DMS53 treated with DMSO at 0.1 percent for 48 hours (cell line): ENCODE results near the gene MRPL14.
"Not testable (repeated sequence)": the region's sequence is repeated elsewhere in the genome, so short reads cannot be mapped to it uniquely, and the experiment has no call there.

ENCODE experiments used
- DNase-seq: peaks from one replicate; lab custom pipeline; 2025; ENCODE audit not compliant: unreplicated experiment; lab: John Stamatoyannopoulos, UW

The MRPL14 gene

DNA sequence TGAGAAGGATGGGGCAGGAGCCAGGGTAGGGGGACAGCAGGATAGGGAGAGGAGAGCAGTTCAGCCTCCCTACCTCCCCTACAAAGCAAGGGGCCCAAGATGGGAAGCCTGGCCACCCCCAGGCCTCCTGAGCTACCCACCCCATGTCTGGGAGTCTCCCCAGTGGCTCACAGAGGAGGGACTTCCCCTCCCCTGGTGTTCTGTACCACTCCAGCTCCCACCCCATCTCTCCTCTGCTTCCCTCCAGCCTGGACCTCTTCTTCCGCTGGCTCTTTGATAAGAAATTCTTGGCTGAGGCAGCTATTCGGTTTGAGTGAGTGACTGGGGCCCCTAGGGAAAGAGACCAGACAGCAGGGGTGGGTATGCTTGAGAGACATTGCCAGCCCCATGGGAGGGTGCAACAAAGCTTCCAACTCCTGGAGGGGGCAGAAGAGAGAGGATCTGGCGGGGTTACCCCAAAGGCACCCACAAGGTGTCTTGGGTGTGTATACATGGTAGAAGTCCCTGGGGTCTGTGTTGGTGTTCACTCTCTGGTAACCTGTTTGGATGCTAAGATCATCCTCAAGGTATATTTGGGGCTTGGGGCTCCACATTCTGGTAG is 23.2 kb upstream of the MRPL14 start:
- DNase-seq, result no peak

DNA sequence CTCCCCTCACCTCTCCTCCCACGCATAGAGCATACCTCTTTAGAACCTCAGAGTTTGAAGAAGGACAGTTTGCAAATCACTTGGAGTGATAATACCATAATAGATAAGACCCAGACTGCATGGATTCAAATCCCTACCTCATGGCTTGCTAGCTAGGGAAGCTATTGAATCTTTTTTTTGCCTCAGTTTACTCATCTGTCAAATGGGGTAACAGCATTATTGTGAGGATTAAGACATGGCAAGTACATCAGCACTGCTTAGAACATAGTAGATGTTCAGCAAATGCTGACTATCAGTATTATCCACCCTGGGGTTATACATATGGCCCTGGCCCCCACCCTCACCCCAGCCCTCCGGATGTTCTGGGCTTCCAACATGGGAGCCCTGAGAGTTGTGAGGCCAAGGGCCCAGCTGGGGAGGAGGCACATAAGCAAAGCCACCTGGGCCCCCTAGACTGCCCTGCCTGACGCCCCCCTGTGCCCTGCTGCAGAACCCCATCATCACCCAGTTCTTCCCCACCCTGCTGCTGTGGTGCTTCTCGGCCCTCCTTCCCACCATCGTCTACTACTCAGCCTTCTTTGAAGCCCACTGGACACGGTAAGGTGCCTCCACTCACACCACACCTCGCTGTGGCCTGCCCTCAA is 22.2 kb upstream of the MRPL14 start:
- DNase-seq, result no peak

DNA sequence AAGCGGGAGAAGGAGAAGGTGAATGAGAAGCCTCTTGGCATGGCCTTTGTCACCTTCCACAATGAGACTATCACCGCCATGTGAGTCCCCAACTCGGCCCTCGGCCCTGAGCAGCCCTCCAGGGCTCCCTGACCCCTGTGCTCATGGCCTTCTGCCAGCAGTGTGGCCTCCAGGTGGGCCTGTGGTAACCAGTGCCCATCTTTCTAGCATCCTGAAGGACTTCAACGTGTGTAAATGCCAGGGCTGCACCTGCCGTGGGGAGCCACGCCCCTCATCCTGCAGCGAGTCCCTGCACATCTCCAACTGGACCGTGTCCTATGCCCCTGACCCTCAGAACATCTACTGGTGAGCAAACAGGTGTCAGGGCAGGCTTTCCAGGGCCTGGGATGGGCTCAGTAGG is 21.1 kb upstream of the MRPL14 start:
- DNase-seq, result no peak

DNA sequence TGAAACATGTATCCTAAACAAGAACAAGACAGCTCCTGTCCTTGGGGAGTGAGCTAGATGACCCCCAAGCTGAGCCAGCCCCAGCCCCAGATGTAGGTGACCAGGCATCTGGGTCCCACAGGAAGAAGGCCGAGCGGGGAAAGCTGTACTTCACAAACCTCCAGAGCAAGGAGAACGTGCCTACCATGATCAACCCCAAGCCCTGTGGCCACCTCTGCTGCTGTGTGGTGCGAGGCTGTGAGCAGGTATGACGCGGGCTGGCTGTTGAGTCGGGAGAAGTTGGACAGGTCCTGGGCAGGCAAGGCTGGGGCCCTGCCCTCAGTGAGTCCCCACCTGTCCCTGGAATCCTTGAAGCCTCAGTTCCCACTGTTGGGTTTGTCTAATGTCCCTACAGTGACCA is 20.0 kb upstream of the MRPL14 start:
- DNase-seq, result no peak

DNA sequence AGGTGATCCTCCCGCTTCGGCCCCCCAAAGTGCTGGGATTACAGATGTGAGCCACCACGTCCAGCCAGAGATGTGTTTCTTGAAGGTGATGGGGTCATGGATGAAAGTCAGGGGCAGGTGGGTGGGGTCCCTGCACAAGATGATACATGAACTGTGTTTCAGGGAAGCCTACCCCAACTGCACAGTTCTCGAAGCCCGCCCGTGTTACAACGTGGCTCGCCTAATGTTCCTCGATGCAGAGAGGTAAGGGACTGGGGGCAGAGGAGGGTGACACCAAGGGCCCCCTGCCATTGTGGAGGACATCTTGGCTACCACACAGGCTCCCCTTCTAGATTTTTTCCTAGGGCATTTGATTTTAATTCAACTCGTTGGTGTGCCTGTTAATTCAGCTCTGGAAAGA is 19.4 kb upstream of the MRPL14 start:
- no peak for DNase-seq

DNA sequence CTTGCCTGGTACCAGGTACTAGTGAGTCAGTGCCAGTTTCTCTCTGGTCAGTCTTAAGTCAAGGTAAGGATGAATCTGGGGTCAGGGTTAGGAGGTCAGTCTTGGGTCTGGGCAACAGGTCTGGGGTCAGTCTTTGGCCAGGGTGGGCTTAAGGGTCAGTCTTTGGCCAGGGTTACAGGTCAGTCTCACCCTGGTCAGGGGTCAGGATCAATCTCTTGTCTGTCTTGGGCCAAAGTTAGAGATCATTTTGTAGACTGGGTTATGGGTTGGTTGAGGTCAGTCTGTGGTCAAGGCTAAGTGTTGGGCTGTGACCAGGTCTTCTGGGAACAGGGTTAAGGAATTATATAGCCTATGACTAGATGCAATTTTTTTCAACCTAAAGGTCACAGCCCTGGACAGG is 18.6 kb upstream of the MRPL14 start:
- DNase-seq, result no peak

DNA sequence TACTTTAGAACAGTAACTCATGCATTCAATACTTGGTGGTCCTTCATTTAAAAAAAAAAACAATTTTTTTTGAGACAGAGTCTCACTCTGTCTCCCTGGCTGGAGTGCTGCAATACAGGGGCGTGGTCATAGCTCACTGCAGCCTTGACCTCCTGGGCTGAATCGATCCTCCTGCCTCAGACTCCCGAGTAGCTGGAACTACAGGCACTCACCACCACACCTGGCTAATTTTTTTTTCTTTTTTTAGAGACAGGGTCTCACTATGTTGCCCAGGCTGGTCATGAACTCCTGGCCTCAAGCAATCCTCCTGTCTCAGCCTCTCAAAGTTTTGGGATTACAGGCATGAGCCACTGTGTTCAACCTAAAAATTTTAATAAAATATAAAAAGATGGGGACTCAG is 17.3 kb upstream of the MRPL14 start:
- DNase-seq, result not testable (repeated sequence)

DNA sequence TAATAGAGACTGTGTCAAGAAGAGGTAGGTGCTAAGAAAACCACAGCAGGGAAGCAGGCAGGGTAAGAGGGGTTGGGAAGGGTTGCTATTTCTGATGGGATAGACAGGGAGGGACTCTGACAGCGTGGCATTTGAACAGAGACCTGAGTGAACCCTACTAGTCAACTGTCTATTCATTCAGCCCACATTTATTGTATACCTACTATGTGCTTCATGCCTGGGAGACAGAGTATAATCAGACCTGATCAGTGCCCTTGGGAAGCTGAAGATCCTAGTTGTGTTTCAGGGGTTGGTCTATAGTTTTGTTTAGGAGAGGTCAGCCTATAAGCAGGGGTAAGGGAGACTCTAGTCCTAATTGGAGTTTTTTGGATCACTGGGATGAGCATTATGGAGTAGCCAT is 16.5 kb upstream of the MRPL14 start:
- no peak for DNase-seq

DNA sequence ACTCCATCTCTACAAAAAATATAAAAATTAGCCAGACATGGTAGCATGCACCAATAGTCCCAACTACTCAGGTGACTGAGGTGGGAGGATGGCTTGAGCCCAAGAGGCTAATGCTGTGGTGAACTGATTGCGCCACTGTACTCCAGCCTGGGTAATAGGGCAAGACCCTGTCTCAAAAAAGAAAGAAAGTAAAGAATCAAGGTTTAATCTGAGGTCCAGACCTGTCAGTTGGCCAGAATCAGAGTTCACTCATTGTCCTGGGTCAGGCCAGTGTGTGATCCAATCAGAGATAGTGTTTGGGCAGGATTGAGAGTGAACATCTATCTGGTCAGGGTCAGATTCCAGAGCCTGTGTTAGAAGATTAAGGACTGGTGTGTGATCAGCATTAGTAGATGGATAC is 15.6 kb upstream of the MRPL14 start:
- no peak for DNase-seq

DNA sequence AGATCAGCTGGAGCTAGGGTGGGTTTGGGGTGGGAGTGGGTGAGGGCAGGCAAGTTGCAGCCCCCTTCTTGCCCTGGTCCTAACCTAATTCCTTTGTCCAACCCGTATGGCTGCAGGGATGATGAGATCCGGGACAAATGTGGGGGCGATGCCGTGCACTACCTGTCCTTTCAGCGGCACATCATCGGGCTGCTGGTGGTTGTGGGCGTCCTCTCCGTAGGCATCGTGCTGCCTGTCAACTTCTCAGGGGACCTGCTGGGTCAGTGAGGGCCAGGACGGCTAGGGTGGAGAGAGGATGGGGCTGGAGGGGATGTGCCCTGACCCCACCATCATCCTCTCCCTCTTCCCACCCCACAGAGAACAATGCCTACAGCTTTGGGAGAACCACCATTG is 12.1 kb upstream of the MRPL14 start:
- DNase-seq, result no peak

DNA sequence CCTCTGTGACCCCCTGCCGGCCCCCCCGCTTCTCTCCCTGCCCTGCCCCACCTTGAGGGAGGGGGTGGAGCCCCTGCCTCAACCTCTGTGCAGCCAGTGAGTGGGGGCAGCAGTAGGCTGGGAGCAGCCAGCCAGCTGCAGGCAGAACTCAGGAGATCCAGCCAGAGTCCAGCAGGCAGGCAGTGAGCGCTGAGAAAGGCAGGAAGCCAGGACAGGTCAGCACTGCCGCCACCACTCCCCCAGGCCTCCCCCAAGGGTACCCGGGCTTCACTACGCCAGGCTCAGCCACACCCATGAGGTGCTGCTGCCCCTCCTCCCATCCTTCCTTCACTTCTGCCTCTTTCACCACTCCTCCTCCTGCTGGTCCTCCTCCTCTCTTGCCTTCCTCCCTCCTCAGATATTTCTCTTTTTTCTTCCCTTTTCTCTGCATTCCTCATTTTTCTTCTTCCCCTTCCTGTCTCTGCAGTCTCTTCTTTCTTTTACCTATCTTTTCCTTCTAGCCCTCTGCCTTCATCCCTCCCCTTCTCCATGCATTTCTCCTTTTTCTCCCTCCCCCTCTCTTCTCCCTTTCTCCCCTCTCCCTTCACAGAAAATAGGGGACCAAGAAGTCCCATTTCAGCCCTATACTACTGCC is 11.6 kb upstream of the MRPL14 start:
- DNase-seq, result no peak

DNA sequence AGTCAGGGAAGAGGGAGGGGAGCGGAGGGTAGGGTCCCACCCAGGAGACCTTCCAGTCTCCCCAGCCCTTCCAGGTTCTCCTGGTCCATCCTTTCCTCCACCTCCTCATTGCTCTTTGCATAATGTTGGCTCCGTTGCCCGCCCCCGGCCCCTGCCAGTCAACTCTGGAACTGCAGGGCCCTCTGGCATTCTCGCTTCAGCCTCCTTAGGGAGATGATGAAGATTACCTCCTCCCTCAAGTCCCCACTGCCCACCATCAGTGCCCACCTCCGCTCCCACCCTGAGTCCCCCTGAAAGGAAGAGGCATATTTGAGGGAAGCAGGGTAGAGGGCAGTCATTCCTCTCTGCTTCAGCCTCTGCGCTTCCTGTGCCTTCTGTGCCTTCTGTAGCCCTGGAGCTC is 8.6 kb upstream of the MRPL14 start:
- no peak for DNase-seq

DNA sequence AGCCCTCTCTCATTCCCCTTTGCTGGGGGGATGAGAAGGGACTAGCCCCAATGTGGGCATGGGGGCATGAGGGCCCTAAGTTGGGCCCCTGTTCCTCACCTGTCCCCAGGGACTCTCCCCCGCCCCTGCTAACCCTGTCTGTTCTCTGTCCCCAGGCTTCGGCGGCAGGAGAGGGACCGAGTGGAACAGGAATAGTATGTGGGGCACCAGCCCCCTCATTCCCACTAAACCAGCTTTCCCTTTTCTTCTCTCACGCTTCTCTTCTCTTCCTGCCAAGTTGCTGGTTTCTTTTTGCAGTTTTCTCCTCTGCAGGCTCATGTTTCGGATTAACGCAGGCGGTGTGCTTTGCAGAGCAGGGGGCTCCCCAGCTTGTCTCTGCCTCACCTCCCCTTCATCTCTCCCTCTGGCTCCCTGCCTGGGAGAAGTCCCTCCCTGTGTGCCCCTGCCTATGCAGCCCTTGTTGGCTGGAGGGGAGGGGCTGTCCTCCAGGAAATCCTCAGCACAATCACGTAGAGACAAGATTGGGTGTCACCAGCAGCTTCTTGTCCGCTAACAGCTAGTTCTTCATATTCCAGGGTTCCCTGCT is 8.0 kb upstream of the MRPL14 start:
- DNase-seq, result no peak

DNA sequence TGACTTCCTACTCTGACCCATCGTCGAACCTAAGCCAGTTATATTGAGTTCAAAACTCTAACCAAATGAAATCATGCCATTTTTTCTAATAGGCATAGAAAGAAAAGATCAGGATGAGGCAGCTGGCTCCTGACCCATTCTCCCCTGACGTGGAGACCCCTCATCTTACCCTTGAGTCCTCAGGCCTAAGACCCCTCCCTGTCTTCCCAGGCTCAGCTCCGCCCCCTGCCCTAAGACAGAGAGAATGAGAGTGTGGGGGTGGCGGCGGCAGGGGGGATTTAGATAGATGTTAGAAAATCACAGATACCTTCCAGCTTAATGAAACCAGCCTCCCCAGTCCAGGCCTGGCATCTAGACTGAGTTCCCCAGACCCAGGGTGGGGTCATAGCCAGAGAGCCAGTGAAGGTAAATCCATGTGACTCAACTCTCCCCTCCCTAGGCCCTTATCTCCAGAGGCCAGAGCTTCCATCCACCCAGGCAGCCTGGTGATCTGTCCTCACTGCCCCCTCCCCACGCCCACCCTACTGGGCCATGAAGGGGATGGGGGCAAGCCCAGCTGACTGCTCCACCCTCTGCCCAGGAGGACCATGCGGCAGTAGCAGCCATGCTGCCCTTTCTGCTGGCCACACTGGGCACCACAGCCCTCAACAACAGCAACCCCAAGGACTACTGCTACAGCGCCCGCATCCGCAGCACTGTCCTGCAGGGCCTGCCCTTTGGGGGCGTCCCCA is 6.9 kb upstream of the MRPL14 start:
- no peak for DNase-seq

DNA sequence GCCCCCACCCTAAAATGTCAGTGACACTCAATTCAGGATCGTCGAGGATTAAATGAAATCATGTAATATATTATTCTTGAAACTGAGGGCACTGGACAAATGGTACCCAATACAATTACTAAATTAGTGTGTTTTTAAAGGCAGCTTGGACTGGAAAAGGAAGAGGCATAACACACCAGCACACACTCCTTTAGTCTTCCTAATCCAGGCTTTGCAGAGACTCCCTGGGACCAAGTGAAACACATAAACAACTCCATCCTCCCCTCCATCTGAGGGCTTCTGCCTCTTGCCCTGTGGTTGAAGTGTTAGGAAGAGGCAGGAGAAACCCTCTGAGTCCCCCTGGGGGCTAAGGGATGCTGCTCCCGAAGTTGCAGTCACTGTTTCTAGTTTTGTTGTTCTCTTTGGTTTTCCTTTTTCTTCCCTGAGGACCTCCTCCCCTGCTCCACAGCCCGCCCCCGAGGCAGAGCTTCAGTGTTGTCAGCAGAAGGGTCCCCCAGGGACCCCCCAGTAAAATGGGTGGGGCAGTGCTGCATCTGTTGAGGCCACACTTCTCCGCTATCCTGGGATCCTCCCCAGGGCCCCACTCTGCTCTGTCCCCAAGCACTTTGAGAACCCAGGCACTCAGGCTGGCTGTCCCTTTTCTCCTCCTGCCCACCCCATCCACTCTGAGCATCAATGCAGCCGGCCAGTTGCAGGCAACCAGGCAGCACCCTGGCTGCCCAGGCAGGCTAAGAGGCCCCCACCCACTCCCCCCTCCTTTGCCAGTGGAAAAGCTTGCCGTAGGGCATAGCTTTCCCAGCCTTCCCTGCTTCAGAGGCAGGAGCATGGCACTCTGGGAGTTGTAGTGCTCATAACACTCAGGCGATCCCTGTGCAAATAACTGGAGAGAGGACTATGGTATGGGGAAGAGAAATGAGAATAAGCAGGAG is 6.0 kb upstream of the MRPL14 start:
- peak; percentile 66 for DNase-seq

DNA sequence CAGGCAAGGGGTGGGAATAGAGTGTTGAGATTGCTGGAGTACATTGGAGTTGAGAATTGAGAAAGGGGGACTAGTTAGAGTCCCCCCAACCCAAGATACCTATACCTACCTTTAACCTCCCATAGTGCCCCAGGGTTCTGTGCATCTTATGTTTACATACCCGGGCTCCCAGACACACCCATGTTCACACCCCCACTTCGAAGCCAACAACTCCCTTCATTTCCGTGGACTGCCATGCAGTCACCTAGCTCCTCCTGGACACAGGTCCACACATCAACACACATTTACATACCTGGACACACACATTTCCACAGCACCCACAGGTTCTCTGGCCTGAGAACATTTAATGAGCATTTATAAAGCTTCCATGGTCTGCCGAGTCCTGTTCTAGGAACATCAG is 5.2 kb upstream of the MRPL14 start:
- DNase-seq, result no peak

DNA sequence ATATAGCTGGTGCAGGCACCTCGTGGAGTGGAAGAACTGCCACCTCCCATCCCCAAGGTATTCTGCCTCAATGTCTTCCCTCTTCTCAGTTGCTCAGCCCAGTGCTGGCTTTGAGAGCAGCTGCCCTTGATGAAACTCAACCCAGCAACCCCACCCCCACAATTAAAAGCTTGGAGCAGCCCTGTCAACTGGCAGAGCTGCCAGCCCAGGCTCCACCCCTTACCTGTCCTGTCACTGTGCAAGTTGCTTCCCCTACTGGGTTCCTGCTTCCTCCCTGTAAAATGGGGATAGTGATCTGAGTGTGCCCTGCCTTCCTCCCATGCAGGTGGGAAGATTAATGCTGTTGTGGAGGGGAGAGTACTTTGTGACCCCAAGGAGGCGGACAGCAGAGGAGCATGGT is 4.6 kb upstream of the MRPL14 start:
- no peak for DNase-seq

DNA sequence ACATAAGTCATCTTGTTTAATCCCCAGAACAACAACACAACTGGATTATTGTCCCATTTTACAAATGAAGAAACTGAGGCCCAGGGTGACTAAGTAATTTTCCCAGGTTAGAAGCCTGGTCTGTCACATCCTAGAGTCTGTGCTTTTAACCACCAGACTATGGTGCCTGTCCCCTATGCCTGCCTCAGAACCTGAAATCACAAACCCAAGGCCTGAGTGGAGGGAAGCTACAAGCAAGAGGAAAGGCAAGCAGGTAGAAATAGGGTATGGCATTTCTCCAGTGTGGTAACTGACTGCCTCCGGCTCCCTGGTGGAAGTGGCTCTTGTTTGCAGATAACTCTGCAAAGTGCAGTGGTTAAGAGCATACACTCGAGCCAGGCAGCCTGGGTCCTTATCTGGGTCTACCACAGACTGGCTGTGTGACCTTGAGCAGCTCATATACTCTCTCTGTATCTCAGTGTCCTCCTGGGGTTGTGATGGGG is 2.6 kb upstream of the MRPL14 start:
- no peak for DNase-seq

DNA sequence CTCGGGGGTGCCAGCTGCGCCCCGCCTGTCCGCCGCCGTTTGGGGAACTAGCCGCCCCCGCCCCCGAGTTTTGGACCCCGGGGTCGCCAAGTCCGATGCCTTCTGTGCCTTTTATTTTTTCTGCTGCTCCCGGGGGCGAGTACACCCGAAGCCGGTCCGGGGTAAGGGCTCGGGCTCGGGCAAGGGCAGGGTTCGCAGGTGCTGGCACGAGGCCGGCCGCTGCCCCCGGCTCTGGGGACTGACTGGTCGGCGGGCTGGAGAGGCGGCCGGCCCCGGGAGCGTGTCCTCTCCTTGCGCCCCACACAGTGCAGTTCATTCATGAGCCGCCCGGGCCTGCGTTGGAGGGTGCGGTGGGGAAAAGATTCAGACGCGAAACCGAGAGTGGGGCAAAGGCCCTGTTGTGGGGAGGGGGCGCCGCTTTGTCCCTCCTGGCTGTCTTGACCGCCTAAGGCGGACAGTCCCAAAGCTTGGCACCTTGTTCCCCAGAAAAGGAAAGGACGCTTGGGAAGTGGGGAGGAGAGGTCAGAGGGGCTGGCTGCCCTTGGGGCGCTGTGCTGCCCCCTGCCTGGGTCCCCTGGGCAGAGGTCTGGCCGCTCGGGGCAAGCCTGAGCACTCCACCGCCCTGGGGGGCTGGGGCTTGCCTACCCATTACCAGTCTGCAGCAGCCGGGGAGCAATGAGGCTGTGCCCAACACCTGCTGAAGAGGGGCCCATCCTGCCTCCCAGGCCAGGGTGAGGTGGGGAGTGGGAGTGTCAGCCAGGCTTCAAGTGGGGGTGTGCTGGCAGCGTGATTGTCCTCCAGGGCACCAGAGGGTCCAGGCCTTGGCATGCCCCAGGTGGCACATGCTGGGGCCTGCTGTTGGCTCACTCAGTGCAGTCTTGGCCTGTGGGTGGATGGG is 1.0 kb upstream of the MRPL14 start:
- DNase-seq, result no peak
